GM12874 (cell line): ENCODE data around the gene PNPLA2.

Experiments
- TF ChIP-seq, protein P1 (sequence below): IDR thresholded peaks from 2 replicates; pipeline ENCODE4 v1.5.1; 2011; ENCODE audit warnings: low read depth, mild to moderate bottlenecking, control low read depth, low read length, moderate library complexity; ENCODE audit not compliant: insufficient read depth

The PNPLA2 gene

DNA sequence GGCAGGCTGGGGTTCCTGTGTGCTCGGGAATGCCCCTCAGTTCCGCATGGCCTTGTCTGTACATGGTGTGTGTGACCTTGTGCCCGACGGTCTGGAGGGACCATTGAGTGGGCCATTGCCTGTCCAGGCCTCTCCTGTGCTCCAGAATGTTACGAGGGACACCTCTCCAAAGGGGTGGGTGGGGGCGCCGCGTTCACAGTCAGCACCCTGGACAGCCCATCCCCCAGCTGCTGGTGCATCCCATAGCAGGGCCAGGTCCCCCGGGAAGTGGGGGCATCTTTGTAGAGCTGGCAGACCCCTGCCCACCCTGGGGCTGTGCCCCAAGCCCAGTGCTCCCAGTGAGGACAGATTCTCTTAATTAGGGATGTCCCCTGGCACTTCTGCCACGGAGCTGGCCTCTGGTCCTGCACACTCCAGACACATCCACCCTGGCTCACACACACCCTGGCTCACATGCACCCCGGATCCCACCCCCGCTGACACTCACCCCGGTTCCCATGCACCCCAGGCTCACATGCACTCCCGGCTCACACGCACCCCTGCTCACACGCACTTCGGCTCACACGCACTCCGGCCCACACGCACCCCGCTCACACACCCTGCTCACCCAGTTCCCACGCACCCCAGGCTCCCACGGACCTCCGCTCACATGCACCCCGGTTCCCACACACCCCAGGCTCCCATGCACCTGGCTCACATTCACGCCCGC lies 39.5 kb downstream of the PNPLA2 start:
- TF ChIP-seq, protein P1, sequence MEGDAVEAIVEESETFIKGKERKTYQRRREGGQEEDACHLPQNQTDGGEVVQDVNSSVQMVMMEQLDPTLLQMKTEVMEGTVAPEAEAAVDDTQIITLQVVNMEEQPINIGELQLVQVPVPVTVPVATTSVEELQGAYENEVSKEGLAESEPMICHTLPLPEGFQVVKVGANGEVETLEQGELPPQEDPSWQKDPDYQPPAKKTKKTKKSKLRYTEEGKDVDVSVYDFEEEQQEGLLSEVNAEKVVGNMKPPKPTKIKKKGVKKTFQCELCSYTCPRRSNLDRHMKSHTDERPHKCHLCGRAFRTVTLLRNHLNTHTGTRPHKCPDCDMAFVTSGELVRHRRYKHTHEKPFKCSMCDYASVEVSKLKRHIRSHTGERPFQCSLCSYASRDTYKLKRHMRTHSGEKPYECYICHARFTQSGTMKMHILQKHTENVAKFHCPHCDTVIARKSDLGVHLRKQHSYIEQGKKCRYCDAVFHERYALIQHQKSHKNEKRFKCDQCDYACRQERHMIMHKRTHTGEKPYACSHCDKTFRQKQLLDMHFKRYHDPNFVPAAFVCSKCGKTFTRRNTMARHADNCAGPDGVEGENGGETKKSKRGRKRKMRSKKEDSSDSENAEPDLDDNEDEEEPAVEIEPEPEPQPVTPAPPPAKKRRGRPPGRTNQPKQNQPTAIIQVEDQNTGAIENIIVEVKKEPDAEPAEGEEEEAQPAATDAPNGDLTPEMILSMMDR: no peak

DNA sequence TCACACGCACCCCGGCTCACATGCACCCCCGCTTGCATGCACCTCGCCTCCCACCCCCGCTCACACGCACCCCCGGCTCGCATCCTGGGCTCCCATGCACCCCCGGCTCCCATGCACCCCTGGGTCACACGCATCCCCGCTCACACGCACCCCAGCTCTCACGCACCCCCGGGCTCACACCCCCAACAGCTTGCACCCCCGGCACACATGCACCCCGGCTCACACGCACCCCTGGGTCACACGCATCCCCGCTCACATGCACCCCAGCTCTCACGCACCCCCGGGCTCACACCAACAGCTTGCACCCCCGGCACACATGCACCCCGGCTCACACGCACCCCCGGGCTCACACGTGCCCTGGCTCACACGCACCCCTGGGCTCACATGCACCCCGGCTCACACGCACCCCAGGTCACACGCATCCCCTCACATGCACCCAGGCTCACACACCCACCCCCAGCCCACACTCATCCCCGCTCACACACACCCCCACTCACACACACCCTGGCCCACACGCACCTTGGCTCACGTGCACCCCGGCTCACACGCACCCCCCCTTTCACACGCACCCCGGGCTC lies 40.1 kb downstream of the PNPLA2 start:
- TF ChIP-seq, protein P1: no peak

DNA sequence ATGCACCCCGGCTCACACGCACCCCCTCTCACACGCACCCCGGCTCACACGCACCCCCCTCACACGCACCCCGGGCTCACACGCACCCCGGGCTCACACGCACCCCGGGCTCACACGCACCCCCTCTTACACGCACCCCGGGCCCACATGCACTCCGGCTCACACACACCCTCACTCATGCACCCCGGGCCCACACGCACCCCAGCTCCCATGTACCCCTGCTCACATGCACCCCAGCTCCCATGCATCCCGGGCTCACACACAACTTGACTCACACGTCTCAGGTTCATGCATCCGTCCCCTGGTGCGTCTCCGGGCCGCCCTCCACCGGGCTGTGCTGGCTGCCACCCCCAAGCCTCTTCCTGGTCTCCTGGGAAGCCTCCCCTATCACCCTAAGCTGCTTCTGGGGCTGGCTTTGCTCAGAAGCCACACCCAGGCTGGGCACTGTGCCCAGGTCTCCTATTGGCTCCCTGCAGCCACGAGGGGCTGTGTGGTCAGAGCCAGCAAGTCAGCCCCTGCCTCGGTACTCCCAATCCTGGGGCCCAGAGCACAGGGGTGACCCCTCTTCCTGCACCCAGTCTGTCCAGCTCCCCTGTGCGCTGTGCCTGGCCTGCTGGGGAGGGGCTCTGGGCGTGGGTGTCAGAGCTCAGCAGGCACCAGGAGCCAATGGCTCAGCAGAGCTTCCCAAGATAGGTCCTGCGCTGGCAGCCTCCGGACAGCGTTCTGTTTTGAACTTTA lies 40.8 kb downstream of the PNPLA2 start:
- TF ChIP-seq, protein P1: no peak

DNA sequence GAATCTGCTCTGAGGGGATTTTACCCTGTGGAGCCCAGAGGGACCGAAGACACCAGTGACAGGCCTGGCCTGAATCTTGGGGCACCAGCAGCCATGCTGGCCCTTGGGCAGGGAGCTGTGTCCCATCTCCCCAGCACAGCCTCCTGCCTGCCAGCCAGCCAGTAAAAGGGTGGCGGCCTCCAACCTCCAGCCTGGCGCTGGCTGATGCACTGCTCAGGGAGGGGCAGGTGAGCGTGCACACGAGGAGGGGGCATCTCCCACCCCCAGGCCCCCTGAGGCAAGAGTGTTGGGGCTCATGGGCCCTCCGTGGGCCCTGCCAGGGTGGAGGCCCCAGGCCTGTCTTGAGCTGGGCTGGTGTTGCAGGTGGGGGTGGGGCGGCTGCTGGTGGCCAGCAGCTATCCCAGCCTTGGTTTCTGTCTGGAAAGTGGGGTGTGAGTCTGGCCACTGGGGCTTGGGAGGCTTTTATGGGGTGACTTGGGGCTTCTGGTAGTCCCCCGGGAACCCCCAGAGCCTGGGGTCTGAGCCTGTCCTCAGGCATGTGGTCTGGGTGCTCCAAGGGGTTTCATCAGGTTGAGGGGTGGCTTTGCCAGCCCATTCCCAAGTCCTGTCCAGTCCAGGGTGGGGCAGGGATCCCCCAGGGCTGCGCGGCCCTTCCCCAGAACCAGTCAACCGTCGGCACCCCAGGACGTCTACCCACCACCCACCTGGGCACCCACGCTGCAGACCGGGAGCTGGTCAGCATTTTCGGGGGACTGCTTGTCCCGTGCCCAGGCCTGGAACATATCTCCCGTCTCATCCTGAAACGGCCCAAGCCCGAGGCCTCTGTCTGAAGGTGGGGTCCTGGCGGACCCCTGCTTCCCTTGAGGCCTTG lies 41.8 kb downstream of the PNPLA2 start:
- TF ChIP-seq, protein P1: no peak

DNA sequence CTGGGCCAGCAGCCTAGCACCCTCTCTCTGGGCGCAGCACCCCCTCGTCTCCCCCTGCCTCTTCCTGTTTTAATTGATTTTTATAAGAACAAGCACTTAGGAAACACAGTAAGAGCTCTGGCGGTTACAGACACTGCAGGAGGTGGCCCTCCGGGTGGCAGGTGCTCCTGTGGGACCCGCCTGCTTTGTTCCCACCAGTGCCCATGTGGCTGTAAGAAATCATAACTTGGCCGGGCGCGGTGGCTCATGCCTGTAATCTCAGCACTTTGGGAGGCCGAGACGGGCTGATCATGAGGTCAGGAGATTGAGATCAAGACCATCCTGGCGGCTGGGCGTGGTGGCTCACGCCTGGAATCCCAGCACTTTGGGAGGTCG lies 42.4 kb downstream of the PNPLA2 start:
- TF ChIP-seq, protein P1: no peak

DNA sequence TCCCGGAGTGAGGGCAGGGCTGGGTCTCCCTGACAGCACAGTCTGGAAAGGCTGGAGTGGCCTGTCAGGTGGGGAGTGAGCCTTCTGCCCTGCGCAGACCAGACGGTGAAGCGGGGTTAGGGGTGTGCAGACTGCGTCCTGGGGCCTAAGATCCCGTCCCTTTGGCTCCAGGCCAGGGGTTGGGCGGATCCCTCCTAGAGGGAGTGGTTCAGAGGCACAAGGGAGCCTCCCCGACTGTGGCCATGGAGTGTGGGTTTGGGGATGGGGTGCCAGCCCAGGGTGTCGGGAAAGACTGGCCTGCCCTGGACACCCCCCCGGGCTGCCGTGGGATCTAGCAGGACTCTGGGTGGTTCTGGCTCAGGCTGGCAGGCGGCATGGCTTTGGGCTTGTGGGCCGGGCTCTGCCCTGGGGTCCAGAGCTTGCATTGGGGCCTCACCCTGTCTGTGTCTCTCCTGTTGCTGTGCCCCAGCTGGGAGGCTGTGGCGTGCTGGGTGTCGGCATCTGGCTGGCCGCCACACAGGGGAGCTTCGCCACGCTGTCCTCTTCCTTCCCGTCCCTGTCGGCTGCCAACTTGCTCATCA lies 43.5 kb downstream of the PNPLA2 start:
- TF ChIP-seq, protein P1: no peak
